SK-N-SH (cell line): ENCODE data around the gene ANKS1B. TPM values are rescaled to one million over a fixed set of nuclear protein-coding genes. Genes with fewer than 3 reads are reported as not detected.

Experiments
- CTCF ChIA-PET: fragments of 300-600, 350-600 bp; formaldehyde crosslinking; extraction: SDS; loops from one replicate; lab custom pipeline; 2021; lab: Yijun Ruan, JAX
- POLR2A ChIA-PET: fragments of 350-600 bp; sonication (Branson Sonifier 250); formaldehyde crosslinking; extraction: SDS; loops from one replicate; lab custom pipeline; 2020; ENCODE audit warnings: antibody characterized with exemption, inconsistent platforms; lab: Yijun Ruan, JAX
- DNase-seq: peaks from one replicate; pipeline ENCODE4 v3.0.0; 2012
- H2AFZ ChIP-seq: fragments of 200-600 bp; sonication (generic); 2 replicates; pipeline ENCODE4 v1.8.1; 2016; ENCODE audit warnings: antibody characterized with exemption, mild to moderate bottlenecking, low read depth
- H3F3A ChIP-seq: fragments of 200-600 bp; sonication (generic); replicated peaks from 2 replicates; pipeline ENCODE3; 2016; ENCODE audit warnings: antibody characterized with exemption, mild to moderate bottlenecking; ENCODE audit not compliant: insufficient read depth
- H3K27ac ChIP-seq, 2 experiments: fragments of 200-500 bp in 1 of 2; fragments of 200-600 bp in 1 of 2; sonication (Bioruptor generic) in 1 of 2; sonication (generic), shearing (Covaris generic) in 1 of 2; 2 replicates each; pipeline versions ENCODE4 v1.5.1 to v1.6.1; 2014 to 2016; ENCODE audit warnings: low read depth in 2 of 2, inconsistent platforms in 1 of 2, low read length in 1 of 2, mild to moderate bottlenecking in 1 of 2, mixed read lengths in 1 of 2
- H3K27me3 ChIP-seq: fragments of 200-600 bp; sonication (generic), shearing (Covaris generic); 2 replicates; pipeline ENCODE4 v1.6.1; 2016; ENCODE audit warnings: mixed run types; ENCODE audit not compliant: insufficient read depth
- H3K36me3 ChIP-seq, 2 experiments: fragments of 200-500 bp in 1 of 2; fragments of 200-600 bp in 1 of 2; sonication (Bioruptor generic) in 1 of 2; sonication (generic) in 1 of 2; replicated peaks in 1 of 2; 2 replicates each; pipeline versions ENCODE3 to v1.5.1; 2014 to 2016; ENCODE audit warnings: low read length in 1 of 2, mild to moderate bottlenecking in 1 of 2; ENCODE audit not compliant: insufficient read depth in 2 of 2, control insufficient read depth in 1 of 2
- H3K4me1 ChIP-seq, 2 experiments: fragments of 200-500 bp in 1 of 2; fragments of 200-600 bp in 1 of 2; sonication (Bioruptor generic) in 1 of 2; sonication (generic), shearing (Covaris generic) in 1 of 2; 2 replicates each; pipeline versions ENCODE4 v1.5.1 to v1.6.1; 2014 to 2016; ENCODE audit warnings: low read depth in 1 of 2, low read length in 1 of 2, mixed run types in 1 of 2; ENCODE audit not compliant: insufficient read depth in 2 of 2, control insufficient read depth in 1 of 2
- H3K4me2 ChIP-seq: fragments of 200-600 bp; sonication (generic), shearing (Covaris generic); 2 replicates; pipeline ENCODE4 v1.6.1; 2017; ENCODE audit warnings: mixed run types
- H3K4me3 ChIP-seq, 2 experiments: fragments of 200-500 bp in 1 of 2; fragments of 200-600 bp in 1 of 2; sonication (Bioruptor generic) in 1 of 2; sonication (generic), shearing (Covaris generic) in 1 of 2; 2 replicates each; pipeline versions ENCODE4 v1.5.1 to v1.8.1; 2014 to 2016; ENCODE audit warnings: low read depth in 2 of 2, inconsistent platforms in 1 of 2, low read length in 1 of 2, mild to moderate bottlenecking in 1 of 2, mixed read lengths in 1 of 2, moderate library complexity in 1 of 2
- H3K79me2 ChIP-seq: fragments of 200-600 bp; sonication (generic); 2 replicates; pipeline ENCODE4 v1.8.1; 2017; ENCODE audit warnings: mild to moderate bottlenecking; ENCODE audit not compliant: insufficient read depth
- H3K9ac ChIP-seq: fragments of 200-600 bp; sonication (generic); 2 replicates; pipeline ENCODE4 v1.6.1; 2017; ENCODE audit warnings: mixed run types
- H3K9me2 ChIP-seq: fragments of 200-600 bp; sonication (generic); 2 replicates; pipeline ENCODE4 v1.6.1; 2017; ENCODE audit warnings: mixed run types
- H3K9me3 ChIP-seq: fragments of 200-600 bp; sonication (generic); 2 replicates; pipeline ENCODE4 v1.6.1; 2017; ENCODE audit warnings: mixed run types, mild to moderate bottlenecking, moderate library complexity
- H4K20me1 ChIP-seq: fragments of 200-600 bp; sonication (generic); 2 replicates; pipeline ENCODE4 v1.6.1; 2017; ENCODE audit warnings: mild to moderate bottlenecking, mixed run types; ENCODE audit not compliant: insufficient read depth
- ELF1 ChIP-seq: IDR thresholded peaks from 2 replicates; pipeline ENCODE4 v1.4.0; 2012
- FOSL2 ChIP-seq: IDR thresholded peaks from 2 replicates; pipeline ENCODE4 v1.4.0; 2012; ENCODE audit warnings: low read depth, mild to moderate bottlenecking, moderate library complexity, borderline replicate concordance
- FOXM1 ChIP-seq: IDR thresholded peaks from 2 replicates; pipeline ENCODE4 v1.4.0; 2012; ENCODE audit warnings: low read depth, mild to moderate bottlenecking
- GATA2 ChIP-seq: sonication (generic); formaldehyde crosslinking; IDR thresholded peaks from 2 replicates; pipeline ENCODE4 v1.5.0; 2020; ENCODE audit warnings: mild to moderate bottlenecking, missing genetic modification reagents
- MEF2A ChIP-seq: IDR thresholded peaks from 2 replicates; pipeline ENCODE4 v1.4.0; 2012; ENCODE audit warnings: low read depth, borderline replicate concordance
- NFIC ChIP-seq: IDR thresholded peaks from 2 replicates; pipeline ENCODE4 v1.4.0; 2012; ENCODE audit warnings: borderline replicate concordance
- NRF1 ChIP-seq: IDR thresholded peaks from 2 replicates; pipeline ENCODE4 v1.6.1; 2012; ENCODE audit warnings: low read depth, mild to moderate bottlenecking, low read length
- PBX3 ChIP-seq: IDR thresholded peaks from 2 replicates; pipeline ENCODE4; 2012
- RAD21 ChIP-seq: IDR thresholded peaks from 2 replicates; pipeline ENCODE4 v1.6.1; 2012; ENCODE audit warnings: mild to moderate bottlenecking, low read length
- SIN3A ChIP-seq: IDR thresholded peaks from 2 replicates; pipeline ENCODE4 v1.6.1; 2012; ENCODE audit warnings: low read depth, mild to moderate bottlenecking, low read length, moderate library complexity, borderline replicate concordance
- SMC3 ChIP-seq: IDR thresholded peaks from 2 replicates; pipeline ENCODE4 v1.6.1; 2012; ENCODE audit warnings: low read depth, low read length, improper control_type of control experiment
- TCF12 ChIP-seq: IDR thresholded peaks from 2 replicates; pipeline ENCODE4 v1.4.0; 2012
- WGBS: methylation state at CpG from one replicate; pipeline ENCODE4 v1.1.6; 2017; ENCODE audit warnings: low lambda C conversion rate; 5-methylcytosine and 5-hydroxymethylcytosine counted together
- polyA plus RNA-seq, 3 experiments: library from polyadenylated mRNA; depleted of rRNA; stranded (reverse); fragments of >200 nt; gene quantifications; 2 replicates each; pipeline ENCODE4 v1.2.3, GENCODE V29; 2012
- TF ChIP-seq, protein P1 (sequence below): IDR thresholded peaks from 2 replicates; pipeline ENCODE4 v1.6.1; 2012; ENCODE audit warnings: mild to moderate bottlenecking, low read depth, low read length, moderate library complexity
- TF ChIP-seq, protein P2 (sequence below): fragments of 150-350 bp; IDR thresholded peaks from 2 replicates; pipeline ENCODE4 v1.6.1; 2017; ENCODE audit warnings: antibody characterized with exemption, low read length, low read depth, borderline replicate concordance

The ANKS1B gene
- polyA plus RNA-seq, 1 of the 3 experiments (the other 2 are of a cell fraction), result 1.8 TPM

DNA sequence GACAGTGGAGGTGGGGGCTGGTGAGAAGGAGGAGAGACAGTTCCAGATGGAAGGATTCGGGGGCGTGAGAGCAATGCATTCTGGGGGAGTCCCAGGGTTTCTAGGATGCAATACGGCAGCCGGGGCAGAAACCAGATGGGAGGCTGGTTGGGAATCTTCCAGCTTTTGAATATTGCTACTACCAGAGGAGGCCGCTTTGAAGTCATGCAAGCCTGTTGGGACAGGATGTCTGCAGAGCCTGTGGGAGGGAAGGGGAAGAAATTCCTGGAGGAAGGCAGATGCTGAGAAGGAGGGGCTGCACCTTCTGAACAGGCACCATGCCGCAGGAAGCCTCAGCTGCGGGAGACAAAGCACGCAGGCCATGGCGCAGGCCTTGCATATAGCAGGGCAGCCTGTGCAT is 1234.2 kb downstream of the ANKS1B start:
- no peaks in the 10 kb centered on the region for H3K9me3 ChIP-seq
- no peak overlapping the region for H2AFZ ChIP-seq
- CTCF ChIA-PET, result interaction anchor here (0.8 to 1.3 kb wide), 3 partner anchors 25 to 51 kb away, joined by 3 to 4 read pairs (median 4); no protein-coding TSS in a partner anchor
- H3K36me3 ChIP-seq, result no peaks in the 10 kb centered on the region
- H3K4me1 ChIP-seq, result peaks cover 5 to 14% of the 10 kb centered on the region in 2 experiments; a peak in 2 of 4 replicates
- no peaks in the 10 kb centered on the region for H3K79me2 ChIP-seq
- TF ChIP-seq MEF2A, result no peak
- no peak for TF ChIP-seq GATA2
- no peak for TF ChIP-seq PBX3
- no peak for TF ChIP-seq FOSL2
- TF ChIP-seq, protein P1, sequence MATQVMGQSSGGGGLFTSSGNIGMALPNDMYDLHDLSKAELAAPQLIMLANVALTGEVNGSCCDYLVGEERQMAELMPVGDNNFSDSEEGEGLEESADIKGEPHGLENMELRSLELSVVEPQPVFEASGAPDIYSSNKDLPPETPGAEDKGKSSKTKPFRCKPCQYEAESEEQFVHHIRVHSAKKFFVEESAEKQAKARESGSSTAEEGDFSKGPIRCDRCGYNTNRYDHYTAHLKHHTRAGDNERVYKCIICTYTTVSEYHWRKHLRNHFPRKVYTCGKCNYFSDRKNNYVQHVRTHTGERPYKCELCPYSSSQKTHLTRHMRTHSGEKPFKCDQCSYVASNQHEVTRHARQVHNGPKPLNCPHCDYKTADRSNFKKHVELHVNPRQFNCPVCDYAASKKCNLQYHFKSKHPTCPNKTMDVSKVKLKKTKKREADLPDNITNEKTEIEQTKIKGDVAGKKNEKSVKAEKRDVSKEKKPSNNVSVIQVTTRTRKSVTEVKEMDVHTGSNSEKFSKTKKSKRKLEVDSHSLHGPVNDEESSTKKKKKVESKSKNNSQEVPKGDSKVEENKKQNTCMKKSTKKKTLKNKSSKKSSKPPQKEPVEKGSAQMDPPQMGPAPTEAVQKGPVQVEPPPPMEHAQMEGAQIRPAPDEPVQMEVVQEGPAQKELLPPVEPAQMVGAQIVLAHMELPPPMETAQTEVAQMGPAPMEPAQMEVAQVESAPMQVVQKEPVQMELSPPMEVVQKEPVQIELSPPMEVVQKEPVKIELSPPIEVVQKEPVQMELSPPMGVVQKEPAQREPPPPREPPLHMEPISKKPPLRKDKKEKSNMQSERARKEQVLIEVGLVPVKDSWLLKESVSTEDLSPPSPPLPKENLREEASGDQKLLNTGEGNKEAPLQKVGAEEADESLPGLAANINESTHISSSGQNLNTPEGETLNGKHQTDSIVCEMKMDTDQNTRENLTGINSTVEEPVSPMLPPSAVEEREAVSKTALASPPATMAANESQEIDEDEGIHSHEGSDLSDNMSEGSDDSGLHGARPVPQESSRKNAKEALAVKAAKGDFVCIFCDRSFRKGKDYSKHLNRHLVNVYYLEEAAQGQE, result no peak
- TF ChIP-seq NFIC, result no peak
- TF ChIP-seq NRF1, result no peak
- TF ChIP-seq RAD21, result no peak
- no peak for TF ChIP-seq SMC3
- TF ChIP-seq TCF12, result no peak
- no peak for TF ChIP-seq FOXM1
- TF ChIP-seq, protein P2, sequence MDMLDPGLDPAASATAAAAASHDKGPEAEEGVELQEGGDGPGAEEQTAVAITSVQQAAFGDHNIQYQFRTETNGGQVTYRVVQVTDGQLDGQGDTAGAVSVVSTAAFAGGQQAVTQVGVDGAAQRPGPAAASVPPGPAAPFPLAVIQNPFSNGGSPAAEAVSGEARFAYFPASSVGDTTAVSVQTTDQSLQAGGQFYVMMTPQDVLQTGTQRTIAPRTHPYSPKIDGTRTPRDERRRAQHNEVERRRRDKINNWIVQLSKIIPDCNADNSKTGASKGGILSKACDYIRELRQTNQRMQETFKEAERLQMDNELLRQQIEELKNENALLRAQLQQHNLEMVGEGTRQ, result no peak
- TF ChIP-seq SIN3A, result no peak
- no peak for TF ChIP-seq ELF1
- POLR2A ChIA-PET, result no interaction called here
- H3K27me3 ChIP-seq, result no peaks in the 10 kb centered on the region
- no peak overlapping the region for H3K4me3 ChIP-seq
- no peak overlapping the region for H3K9ac ChIP-seq
- no peaks in the 10 kb centered on the region for H3F3A ChIP-seq
- H3K9me2 ChIP-seq, result no peaks in the 10 kb centered on the region
- no peak overlapping the region for H3K4me2 ChIP-seq
- no peak for DNase-seq
- no peaks in the 10 kb centered on the region for H4K20me1 ChIP-seq
- WGBS, result 87% methylated on average over 9 of the region's 9 CpGs
- H3K27ac ChIP-seq, result no peak overlapping the region
